LNCAP (cell line): ENCODE measurements around the gene TUNAR.

ENCODE experiments used
- CTCF ChIP-seq: fragments of 450-650 bp; IDR thresholded peaks from 2 replicates; pipeline ENCODE4 v1.5.1; 2017; ENCODE audit warnings: mild to moderate bottlenecking

TUNAR gene

GRCh38 chr14:95876761-95877538 is at the start of gene TUNAR:
Gene TUNAR, plus strand, starts transcription at chr14:95876832.
- no peak for TF ChIP-seq CTCF

- no peak for TF ChIP-seq CTCF
These were observed 47.9 kb upstream of the TUNAR start for GRCh38 chr14:95828649-95829265.

- no peak for TF ChIP-seq CTCF
These were observed 47.3 kb upstream of the TUNAR start for GRCh38 chr14:95829321-95829720.

GRCh38 chr14:95830386-95830785 is 46.2 kb upstream of the TUNAR start:
- TF ChIP-seq CTCF: no peak

- TF ChIP-seq CTCF: no peak
These were observed 45.6 kb upstream of the TUNAR start for GRCh38 chr14:95831041-95831440.

- TF ChIP-seq CTCF: no peak
These were observed 45.2 kb upstream of the TUNAR start for GRCh38 chr14:95831468-95831867.

GRCh38 chr14:95832012-95832411 is 44.6 kb upstream of the TUNAR start:
- TF ChIP-seq CTCF: no peak
